ENCODE data around the gene OSBPL9. TPM values are rescaled to one million over a fixed set of nuclear protein-coding genes. Genes with fewer than 3 reads are reported as not detected.

OSBPL9 gene
- total RNA-seq, 1 experiment from 2014 or later: 52.6 TPM

DNA sequence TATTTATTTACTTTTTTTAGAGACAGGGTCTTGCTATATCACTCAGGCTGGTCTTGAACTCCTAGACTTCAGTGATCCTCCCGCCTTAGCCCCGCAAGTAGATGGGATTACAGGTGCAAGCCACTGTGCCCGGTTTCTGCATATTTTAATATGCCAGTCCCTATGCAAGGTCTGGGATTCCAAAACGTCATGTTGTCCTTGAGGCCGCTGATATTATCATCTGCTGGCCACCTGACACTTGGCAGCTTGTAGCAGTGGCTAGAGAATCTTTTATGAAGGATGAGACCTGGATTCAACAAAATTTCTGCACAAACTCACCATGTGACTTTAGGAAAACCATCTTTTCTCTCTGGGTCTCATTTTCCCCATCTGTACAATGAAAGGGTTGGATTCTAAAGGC lies 32.9 kb upstream of the OSBPL9 start:
- H3K36me3 ChIP-seq (ENCODE audit: control insufficient read depth in 1 of 2, insufficient read depth in 2 of 2, low read length in 2 of 2): no peaks in the 10 kb centered on the region
- H3K4me2 ChIP-seq (ENCODE audit: low read length): no peak overlapping the region
- H3K27ac ChIP-seq (ENCODE audit: low read depth, low read length): no peak overlapping the region
- DNase-seq (ENCODE audit: low read depth, low spot score) (no peak), ATAC-seq (no peak)
- POLR2A ChIA-PET: no interaction called here
- H3K79me2 ChIP-seq (ENCODE audit: insufficient read depth, low read length): no peaks in the 10 kb centered on the region
- H2AFZ ChIP-seq (ENCODE audit: low read depth, low read length, poor library complexity, severe bottlenecking): no peak overlapping the region
- no peak overlapping the region for H3K9ac ChIP-seq (ENCODE audit: low read length)
- peaks cover 0 to 9% of the 10 kb centered on the region in 2 experiments; a peak in 2 of 4 replicates for H3K4me1 ChIP-seq (ENCODE audit: control insufficient read depth in 1 of 2, insufficient read depth in 2 of 2, low read length in 2 of 2)
- RAD21 ChIA-PET (ENCODE audit: low non-redundant PET in 1 of 2, low total read pairs in 2 of 2, uncharacterized antibody in 2 of 2, unreplicated experiment in 2 of 2): no interaction called here
- no peaks in the 10 kb centered on the region for H3K9me2 ChIP-seq (ENCODE audit: insufficient read depth)
- H3K9me3 ChIP-seq (ENCODE audit: control insufficient read depth in 1 of 2, insufficient read depth in 1 of 2, low read depth in 1 of 2, low read length in 2 of 2): no peaks in the 10 kb centered on the region
- no TSS peak for BruUV-seq (replicated peaks)
- CTCF ChIA-PET: no interaction called here
- TF ChIP-seq SP1 (IDR thresholded peaks at IDR 0.05; ENCODE audit: low read depth): no peak
- intact Hi-C loops (cut with micrococcal nuclease): no loop called here
- H3K4me3 ChIP-seq (replicated peaks in 1 of 2; ENCODE audit: low read depth in 1 of 2, low read length in 2 of 2): no peak overlapping the region
- no peaks in the 10 kb centered on the region for H3K27me3 ChIP-seq (ENCODE audit: insufficient read depth, low read length)
- H4K20me1 ChIP-seq (ENCODE audit: insufficient read depth): no peaks in the 10 kb centered on the region

- Histone ChIP-seq H3K9ac (ENCODE audit: low read length) (no peak overlapping the region), H3K4me2 (ENCODE audit: low read length) (no peak overlapping the region), H2AFZ (ENCODE audit: low read depth, low read length, poor library complexity, severe bottlenecking) (no peak overlapping the region), H3K36me3 (ENCODE audit: control insufficient read depth in 1 of 2, insufficient read depth in 2 of 2, low read length in 2 of 2) (no peaks in the 10 kb centered on the region), H3K4me3 (replicated peaks in 1 of 2; ENCODE audit: low read depth in 1 of 2, low read length in 2 of 2) (no peak overlapping the region), H3K4me1 (ENCODE audit: control insufficient read depth in 1 of 2, insufficient read depth in 2 of 2, low read length in 2 of 2) (no peaks in the 10 kb centered on the region), H3K9me2 (ENCODE audit: insufficient read depth) (no peaks in the 10 kb centered on the region), H3K9me3 (ENCODE audit: control insufficient read depth in 1 of 2, insufficient read depth in 1 of 2, low read depth in 1 of 2, low read length in 2 of 2) (no peaks in the 10 kb centered on the region), H3K79me2 (ENCODE audit: insufficient read depth, low read length) (no peaks in the 10 kb centered on the region), H3K27ac (ENCODE audit: low read depth, low read length) (no peak overlapping the region), H4K20me1 (ENCODE audit: insufficient read depth) (no peaks in the 10 kb centered on the region), H3K27me3 (ENCODE audit: insufficient read depth, low read length) (no peaks in the 10 kb centered on the region)
- TF ChIP-seq CBX3 (IDR thresholded peaks at IDR 0.05; ENCODE audit: low read depth) (no peak), SP1 (IDR thresholded peaks at IDR 0.05; ENCODE audit: low read depth) (no peak), ZFX (IDR thresholded peaks at IDR 0.05) (no peak), EGR1 (IDR thresholded peaks at IDR 0.05; ENCODE audit: low read depth) (no peak), EZH2phosphoT487 (IDR thresholded peaks at IDR 0.05; ENCODE audit: borderline replicate concordance) (no peak), POLR2A (IDR thresholded peaks at IDR 0.05; ENCODE audit: borderline replicate concordance, extremely low read depth, insufficient read depth, insufficient read length) (no peak), EZH2 (IDR thresholded peaks at IDR 0.05) (no peak), ZNF274 (IDR thresholded peaks at IDR 0.05; ENCODE audit: low read depth, low read length) (no peak), SRF (IDR thresholded peaks at IDR 0.05; ENCODE audit: low read depth) (no peak), MAX (IDR thresholded peaks at IDR 0.05) (no peak)
- RAD21 ChIA-PET (ENCODE audit: low non-redundant PET in 1 of 2, low total read pairs in 2 of 2, uncharacterized antibody in 2 of 2, unreplicated experiment in 2 of 2): no interaction called here
- no TSS peak for BruUV-seq (replicated peaks)
- POLR2A ChIA-PET: no interaction called here
- ATAC-seq (no peak), DNase-seq (ENCODE audit: low read depth, low spot score) (no peak)
- CTCF ChIA-PET: no interaction called here
- intact Hi-C loops (cut with micrococcal nuclease): no loop called here
Measured at GRCh38 chr1:51592711-51593110, 24.2 kb upstream of the OSBPL9 start.
